Caki2 (cell line): ENCODE measurements around the gene PRDM2. TPM values are rescaled to one million over a fixed set of nuclear protein-coding genes. Genes with fewer than 3 reads are reported as not detected.

ENCODE experiments used
- DNase-seq: peaks from one replicate; pipeline ENCODE4 v3.0.0-alpha.2; 2015; ENCODE audit warnings: low read depth
- in situ Hi-C: cut with HindIII; loops from 2 replicates; pipeline ENCODE4 v1.10.0; 2016; ENCODE audit warnings: low sequenced_read_pairs, low pct_unique_long_range_greater_than_20kb, mixed read lengths
- total RNA-seq: library from RNA; depleted of rRNA; stranded (reverse); fragments of >200 nt; shearing (Covaris generic); gene quantifications from 2 replicates; pipeline ENCODE4 v1.2.3, GENCODE V29; 2014; ENCODE audit warnings: low replicate concordance; rRNA removed

The PRDM2 gene
- total RNA-seq, 1 experiment from 2014 or later: 1.0 TPM

- no peak for DNase-seq
- in situ Hi-C loops: no loop called here
Measured at GRCh38 chr1:13851726-13852125, 151.7 kb downstream of the PRDM2 start.

GRCh38 chr1:13855554-13855953 is 155.6 kb downstream of the PRDM2 start:
- DNase-seq: no peak
- in situ Hi-C loops: no loop called here

GRCh38 chr1:13860031-13860430 is 160.0 kb downstream of the PRDM2 start:
- no peak for DNase-seq
- in situ Hi-C loops: no loop called here

GRCh38 chr1:13864760-13865159 is 164.8 kb downstream of the PRDM2 start:
- in situ Hi-C loops: no loop called here
- no peak for DNase-seq

GRCh38 chr1:13865851-13866250 is 165.9 kb downstream of the PRDM2 start:
- no peak for DNase-seq
- in situ Hi-C loops: no loop called here

- in situ Hi-C loops: no loop called here
Measured at GRCh38 chr1:13867603-13868002, 167.6 kb downstream of the PRDM2 start.

GRCh38 chr1:13869172-13869797 is 169.3 kb downstream of the PRDM2 start:
- in situ Hi-C loops: no loop called here
- no peak for DNase-seq

More at GRCh38 chr1:13867603-13868002, 167.6 kb downstream of the PRDM2 start:
- no peak for DNase-seq

GRCh38 chr1:13871413-13871812 is 171.4 kb downstream of the PRDM2 start:
- in situ Hi-C loops: no loop called here
- no peak for DNase-seq

GRCh38 chr1:13871886-13872285 is 171.9 kb downstream of the PRDM2 start:
- in situ Hi-C loops: no loop called here
- no peak for DNase-seq

- no peak for DNase-seq
- in situ Hi-C loops: no loop called here
Measured at GRCh38 chr1:13873032-13873431, 173.0 kb downstream of the PRDM2 start.

Other genes starting within 250 kb of the PRDM2 start
- gene LRRC38, start 186.2 kb upstream of the PRDM2 start, total RNA-seq: not detected in 2 replicates
- gene PDPN, start 116.4 kb upstream of the PRDM2 start, total RNA-seq: not detected in 2 replicates